H1 (cell line): ENCODE measurements around the gene SARS2. TPM values are rescaled to one million over a fixed set of nuclear protein-coding genes. Genes with fewer than 3 reads are reported as not detected.

Experiments used
- ASH2L ChIP-seq: fragments of 200-600, 300-600 bp; sonication (generic); IDR thresholded peaks from one replicate; pipeline ENCODE4 v1.7.1; 2017; ENCODE audit warnings: low read length
- BRCA1 ChIP-seq: IDR thresholded peaks from 2 replicates; pipeline ENCODE4 v1.6.1; 2012; ENCODE audit warnings: low read depth, low read length, improper control_type of control experiment
- CREB1 ChIP-seq: IDR thresholded peaks from 2 replicates; pipeline ENCODE4 v1.6.1; 2012; ENCODE audit warnings: inconsistent platforms
- CTBP2 ChIP-seq: IDR thresholded peaks from 2 replicates; pipeline ENCODE4 v1.7.0; 2011; ENCODE audit warnings: borderline replicate concordance, mild to moderate bottlenecking, moderate library complexity, mixed read lengths, low read length; ENCODE audit not compliant: insufficient read depth, insufficient read length
- EGR1 ChIP-seq: IDR thresholded peaks from 2 replicates; pipeline ENCODE4 v1.6.1; 2011; ENCODE audit warnings: low read depth, low read length, borderline replicate concordance
- FOSL1 ChIP-seq: IDR thresholded peaks from 2 replicates; pipeline ENCODE4 v1.6.1; 2011; ENCODE audit warnings: mild to moderate bottlenecking, low read depth, low read length, moderate library complexity; ENCODE audit not compliant: insufficient read depth
- HDAC2 ChIP-seq, 2 experiments: fragments of 300-600 bp in 1 of 2; sonication (generic) in 1 of 2; IDR thresholded peaks; 2 replicates each; pipeline ENCODE4 v1.6.1; 2011 to 2012; ENCODE audit warnings: low read depth in 2 of 2, low read length in 2 of 2, mild to moderate bottlenecking in 2 of 2, moderate library complexity in 2 of 2, borderline replicate concordance in 1 of 2, inconsistent platforms in 1 of 2
- KDM1A ChIP-seq: fragments of 200-600, 300-600 bp; sonication (generic); IDR thresholded peaks from 2 replicates; pipeline ENCODE4 v1.7.1; 2016; ENCODE audit warnings: mild to moderate bottlenecking, low read length, borderline replicate concordance
- KDM5A ChIP-seq: fragments of 200-600 bp; IDR thresholded peaks from 2 replicates; pipeline ENCODE4 v1.7.1; 2012; ENCODE audit warnings: mild to moderate bottlenecking, low read length, inconsistent platforms, mixed read lengths
- MAX ChIP-seq: IDR thresholded peaks from 2 replicates; pipeline ENCODE4 v1.6.1; 2012; ENCODE audit warnings: inconsistent platforms
- NRF1 ChIP-seq: IDR thresholded peaks from 2 replicates; pipeline ENCODE4 v1.6.1; 2011; ENCODE audit warnings: mild to moderate bottlenecking, low read depth, low read length, improper control_type of control experiment
- PHF8 ChIP-seq: fragments of 200-600 bp; sonication (generic); conservative IDR thresholded peaks from 2 replicates; pipeline ENCODE4 v1.7.1; 2012; ENCODE audit warnings: low read depth, mild to moderate bottlenecking, inconsistent platforms, low read length, moderate library complexity
- RAD21 ChIP-seq, 2 experiments: IDR thresholded peaks in 1 of 2; conservative IDR thresholded peaks in 1 of 2; 2 replicates each; pipeline ENCODE4 v1.6.1; 2011; ENCODE audit warnings: low read depth in 2 of 2, low read length in 2 of 2, improper control_type of control experiment in 1 of 2, inconsistent platforms in 1 of 2, mild to moderate bottlenecking in 1 of 2, moderate library complexity in 1 of 2
- RFX5 ChIP-seq: IDR thresholded peaks from 2 replicates; pipeline ENCODE4 v1.6.1; 2011; ENCODE audit warnings: low read depth, low read length, improper control_type of control experiment, borderline replicate concordance
- RXRA ChIP-seq: IDR thresholded peaks from 2 replicates; pipeline ENCODE4 v1.6.1; 2011; ENCODE audit warnings: low read depth, mild to moderate bottlenecking, low read length, moderate library complexity; ENCODE audit not compliant: insufficient read depth
- SIX5 ChIP-seq: IDR thresholded peaks from 2 replicates; pipeline ENCODE4 v1.6.1; 2011; ENCODE audit warnings: mild to moderate bottlenecking, low read depth, low read length
- SP1 ChIP-seq: IDR thresholded peaks from 2 replicates; pipeline ENCODE4 v1.6.1; 2011; ENCODE audit warnings: low read depth, low read length
- SP4 ChIP-seq: IDR thresholded peaks from 2 replicates; pipeline ENCODE4 v1.6.1; 2012; ENCODE audit warnings: low read length, inconsistent platforms
- polyA plus RNA-seq, 7 experiments: library from polyadenylated mRNA; depleted of rRNA in 3 of 7; stranded (reverse) in 5 of 7; unstranded in 2 of 7; fragments of >200 nt in 5 of 7; fragments of 200-250 nt in 2 of 7; gene quantifications; 1 replicate in 5 of 7; 2 replicates in 1 of 7; 4 replicates in 1 of 7; pipeline versions ENCODE4 v1.2.1 to v1.2.3, GENCODE V29; 2011 to 2013; ENCODE audit warnings: missing spikeins in 2 of 7, mixed read lengths in 2 of 7
- total RNA-seq: library from RNA; stranded (reverse); fragmentation: NEBNext Ultra II Directional; extraction: Animal tissue kit (Norgen Biotek cat#: 25700); gene quantifications from 2 replicates; pipeline ENCODE4 v1.2.1, GENCODE V29; 2021
- TF ChIP-seq, protein P1 (sequence below): IDR thresholded peaks from 2 replicates; pipeline ENCODE4 v1.6.1; 2011; ENCODE audit warnings: low read length, improper control_type of control experiment
- TF ChIP-seq, protein P2 (sequence below), 3 experiments: IDR thresholded peaks; 1 replicate in 2 of 3; 2 replicates in 1 of 3; pipeline versions ENCODE4 v1.5.1 to v1.6.1; 2011; ENCODE audit warnings: low read length in 3 of 3, mild to moderate bottlenecking in 3 of 3, inconsistent platforms in 2 of 3, low read depth in 1 of 3, moderate library complexity in 1 of 3; ENCODE audit not compliant: insufficient read depth in 1 of 3; ENCODE audit errors: control extremely low read depth in 1 of 3

The SARS2 gene
- total and polyA plus RNA-seq, 2 of the 8 experiments (the other 6 are each of a cell fraction or from before 2014, with no cell fraction given), result 68.0 to 102 TPM

DNA sequence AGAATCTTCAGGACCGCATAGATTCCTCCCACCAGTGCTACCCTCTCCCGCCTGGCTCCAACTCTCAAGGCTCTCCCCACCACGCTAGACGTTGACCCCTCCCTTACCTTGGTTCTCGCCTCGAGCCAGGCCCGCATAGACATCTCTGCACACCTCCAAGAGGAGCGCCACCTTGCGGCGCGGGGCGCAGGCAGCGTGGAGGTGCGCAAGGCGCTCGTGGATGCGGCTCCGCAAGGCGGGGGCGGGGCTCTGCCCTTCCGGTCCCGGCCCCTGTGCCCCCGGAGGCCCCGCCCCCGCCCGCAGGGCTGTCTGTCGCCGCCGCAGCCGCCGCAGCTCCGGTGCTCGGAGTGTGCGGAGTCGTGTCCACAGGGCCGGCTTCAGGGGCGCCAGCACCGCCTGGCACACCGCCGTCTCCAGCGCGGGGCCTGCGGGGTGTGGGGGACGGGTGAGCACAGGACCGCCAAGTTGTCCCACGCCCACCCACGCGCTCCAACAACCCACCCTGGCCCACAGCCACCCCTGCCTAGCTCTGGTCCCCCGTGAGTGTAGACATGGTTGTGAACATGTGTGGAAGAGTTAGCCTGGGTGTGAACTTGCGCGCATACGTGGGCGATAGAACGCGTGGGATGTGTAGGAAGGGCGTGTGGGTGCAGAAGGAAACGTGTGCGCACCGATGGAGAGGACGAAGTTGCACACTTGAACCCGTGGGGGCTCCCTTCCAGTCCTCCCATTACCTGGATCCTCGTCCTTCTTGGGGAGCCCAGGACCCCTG, 60.5 kb downstream of the SARS2 start (continued):
- TF ChIP-seq KDM5A (no peak), RFX5 (no peak), CREB1 (peak; percentile 56; the same call in 1 of the 2 replicates), ASH2L (no peak), SP1 (no peak), PHF8 (0 out of 2 replicates have a peak, but pooled peaks have one; percentile 28), SIX5 (no peak), NRF1 (no peak), FOSL1 (no peak), KDM1A (peak; percentile 34; the same call in 1 of the 2 replicates), BRCA1 (no peak), RAD21 (IDR thresholded peaks at IDR 0.05 in 1 of 2, conservative IDR thresholded peaks at IDR 0.05 in 1 of 2; ENCODE audit: low read depth in 2 of 2, low read length in 2 of 2) (peak; percentile 22 to 57), SP4 (no peak), EGR1 (peak; percentile 63; the same call in 1 of the 2 replicates), RXRA (no peak), CTBP2 (peak; percentile 55), MAX (peak; percentile 84), HDAC2 (IDR thresholded peaks at IDR 0.05; ENCODE audit: borderline replicate concordance in 1 of 2, low read depth in 2 of 2, low read length in 2 of 2) (peak; percentile 95 to 100)
- TF ChIP-seq, protein P1, sequence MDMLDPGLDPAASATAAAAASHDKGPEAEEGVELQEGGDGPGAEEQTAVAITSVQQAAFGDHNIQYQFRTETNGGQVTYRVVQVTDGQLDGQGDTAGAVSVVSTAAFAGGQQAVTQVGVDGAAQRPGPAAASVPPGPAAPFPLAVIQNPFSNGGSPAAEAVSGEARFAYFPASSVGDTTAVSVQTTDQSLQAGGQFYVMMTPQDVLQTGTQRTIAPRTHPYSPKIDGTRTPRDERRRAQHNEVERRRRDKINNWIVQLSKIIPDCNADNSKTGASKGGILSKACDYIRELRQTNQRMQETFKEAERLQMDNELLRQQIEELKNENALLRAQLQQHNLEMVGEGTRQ, result no peak
- TF ChIP-seq, protein P2, sequence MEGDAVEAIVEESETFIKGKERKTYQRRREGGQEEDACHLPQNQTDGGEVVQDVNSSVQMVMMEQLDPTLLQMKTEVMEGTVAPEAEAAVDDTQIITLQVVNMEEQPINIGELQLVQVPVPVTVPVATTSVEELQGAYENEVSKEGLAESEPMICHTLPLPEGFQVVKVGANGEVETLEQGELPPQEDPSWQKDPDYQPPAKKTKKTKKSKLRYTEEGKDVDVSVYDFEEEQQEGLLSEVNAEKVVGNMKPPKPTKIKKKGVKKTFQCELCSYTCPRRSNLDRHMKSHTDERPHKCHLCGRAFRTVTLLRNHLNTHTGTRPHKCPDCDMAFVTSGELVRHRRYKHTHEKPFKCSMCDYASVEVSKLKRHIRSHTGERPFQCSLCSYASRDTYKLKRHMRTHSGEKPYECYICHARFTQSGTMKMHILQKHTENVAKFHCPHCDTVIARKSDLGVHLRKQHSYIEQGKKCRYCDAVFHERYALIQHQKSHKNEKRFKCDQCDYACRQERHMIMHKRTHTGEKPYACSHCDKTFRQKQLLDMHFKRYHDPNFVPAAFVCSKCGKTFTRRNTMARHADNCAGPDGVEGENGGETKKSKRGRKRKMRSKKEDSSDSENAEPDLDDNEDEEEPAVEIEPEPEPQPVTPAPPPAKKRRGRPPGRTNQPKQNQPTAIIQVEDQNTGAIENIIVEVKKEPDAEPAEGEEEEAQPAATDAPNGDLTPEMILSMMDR (IDR thresholded peaks at IDR 0.05; ENCODE audit: control extremely low read depth in 1 of 3, insufficient read depth in 1 of 3, low read depth in 1 of 3, low read length in 3 of 3), result peak; percentile 63 to 80 (median 73)
